H1 (cell line): ENCODE measurements around the gene P3H3.

ENCODE experiments used
- CHD2 ChIP-seq: IDR thresholded peaks from 2 replicates; pipeline ENCODE4 v1.6.1; 2012; ENCODE audit warnings: low read length, improper control_type of control experiment
- EP300 ChIP-seq, 2 experiments: IDR thresholded peaks; 1 replicate in 1 of 2; 2 replicates in 1 of 2; pipeline ENCODE4 v1.6.1; 2011 to 2012; ENCODE audit warnings: low read depth in 2 of 2, low read length in 2 of 2, mild to moderate bottlenecking in 2 of 2, borderline replicate concordance in 1 of 2, inconsistent platforms in 1 of 2, moderate library complexity in 1 of 2
- EZH2 ChIP-seq: fragments of 200-600 bp; sonication (generic); IDR thresholded peaks from 2 replicates; pipeline ENCODE4 v1.7.1; 2012; ENCODE audit warnings: low read depth, mild to moderate bottlenecking, moderate library complexity, low read length, inconsistent platforms; ENCODE audit not compliant: severe bottlenecking
- FOSL1 ChIP-seq: IDR thresholded peaks from 2 replicates; pipeline ENCODE4 v1.6.1; 2011; ENCODE audit warnings: mild to moderate bottlenecking, low read depth, low read length, moderate library complexity; ENCODE audit not compliant: insufficient read depth
- GABPA ChIP-seq: IDR thresholded peaks from 2 replicates; pipeline ENCODE4 v1.6.1; 2011; ENCODE audit warnings: mild to moderate bottlenecking, low read length, moderate library complexity, borderline replicate concordance; ENCODE audit not compliant: insufficient read depth
- KDM5A ChIP-seq: fragments of 200-600 bp; IDR thresholded peaks from 2 replicates; pipeline ENCODE4 v1.7.1; 2012; ENCODE audit warnings: mild to moderate bottlenecking, low read length, inconsistent platforms, mixed read lengths
- RNF2 ChIP-seq: fragments of 200-900, 300-1000 bp; sonication (generic); IDR thresholded peaks from 2 replicates; pipeline ENCODE4 v1.7.1; 2016; ENCODE audit warnings: borderline replicate concordance, low read depth, mild to moderate bottlenecking, antibody characterized with exemption, low read length; ENCODE audit not compliant: poor library complexity, severe bottlenecking; ENCODE audit errors: missing control alignments
- SP1 ChIP-seq: IDR thresholded peaks from 2 replicates; pipeline ENCODE4 v1.6.1; 2011; ENCODE audit warnings: low read depth, low read length
- TBP ChIP-seq: IDR thresholded peaks from 2 replicates; pipeline ENCODE4 v1.6.1; 2011; ENCODE audit warnings: low read depth, low read length, improper control_type of control experiment
- TF ChIP-seq, protein P1 (sequence below), 3 experiments: IDR thresholded peaks; 1 replicate in 2 of 3; 2 replicates in 1 of 3; pipeline versions ENCODE4 v1.5.1 to v1.6.1; 2011; ENCODE audit warnings: low read length in 3 of 3, mild to moderate bottlenecking in 3 of 3, inconsistent platforms in 2 of 3, low read depth in 1 of 3, moderate library complexity in 1 of 3; ENCODE audit not compliant: insufficient read depth in 1 of 3; ENCODE audit errors: control extremely low read depth in 1 of 3
- TF ChIP-seq, protein P2 (sequence below): IDR thresholded peaks from 2 replicates; pipeline ENCODE4 v1.6.1; 2011; ENCODE audit warnings: low read length, improper control_type of control experiment

DNA sequence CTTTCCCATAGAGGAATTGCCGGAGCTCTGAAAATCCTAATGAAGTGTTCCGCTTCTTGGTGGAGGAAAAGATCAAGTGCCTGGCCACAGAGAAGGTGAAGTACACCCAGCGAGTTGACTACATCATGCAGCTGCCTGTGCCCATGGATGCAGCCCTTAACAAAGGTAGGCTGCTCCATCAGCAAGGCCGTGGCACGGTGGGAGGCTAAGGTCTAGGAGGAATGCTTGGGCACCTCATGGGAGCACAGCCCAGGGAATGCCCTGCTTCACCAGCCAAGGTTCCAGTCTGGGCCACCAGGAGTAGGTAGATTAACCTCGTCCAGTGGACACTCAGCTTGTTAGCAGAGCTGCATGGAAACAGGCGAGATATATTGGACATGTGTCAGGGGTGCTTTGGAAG is 32.7 kb downstream of the P3H3 start:
- TF ChIP-seq, protein P1, sequence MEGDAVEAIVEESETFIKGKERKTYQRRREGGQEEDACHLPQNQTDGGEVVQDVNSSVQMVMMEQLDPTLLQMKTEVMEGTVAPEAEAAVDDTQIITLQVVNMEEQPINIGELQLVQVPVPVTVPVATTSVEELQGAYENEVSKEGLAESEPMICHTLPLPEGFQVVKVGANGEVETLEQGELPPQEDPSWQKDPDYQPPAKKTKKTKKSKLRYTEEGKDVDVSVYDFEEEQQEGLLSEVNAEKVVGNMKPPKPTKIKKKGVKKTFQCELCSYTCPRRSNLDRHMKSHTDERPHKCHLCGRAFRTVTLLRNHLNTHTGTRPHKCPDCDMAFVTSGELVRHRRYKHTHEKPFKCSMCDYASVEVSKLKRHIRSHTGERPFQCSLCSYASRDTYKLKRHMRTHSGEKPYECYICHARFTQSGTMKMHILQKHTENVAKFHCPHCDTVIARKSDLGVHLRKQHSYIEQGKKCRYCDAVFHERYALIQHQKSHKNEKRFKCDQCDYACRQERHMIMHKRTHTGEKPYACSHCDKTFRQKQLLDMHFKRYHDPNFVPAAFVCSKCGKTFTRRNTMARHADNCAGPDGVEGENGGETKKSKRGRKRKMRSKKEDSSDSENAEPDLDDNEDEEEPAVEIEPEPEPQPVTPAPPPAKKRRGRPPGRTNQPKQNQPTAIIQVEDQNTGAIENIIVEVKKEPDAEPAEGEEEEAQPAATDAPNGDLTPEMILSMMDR (IDR thresholded peaks at IDR 0.05; ENCODE audit: control extremely low read depth in 1 of 3, insufficient read depth in 1 of 3, low read depth in 1 of 3, low read length in 3 of 3), result no peak
- TF ChIP-seq EZH2 (no peak), GABPA (no peak), FOSL1 (no peak), KDM5A (no peak), SP1 (no peak), EP300 (IDR thresholded peaks at IDR 0.05; ENCODE audit: borderline replicate concordance in 1 of 2, low read depth in 2 of 2, low read length in 2 of 2) (no peak), CHD2 (no peak), RNF2 (no peak), TBP (no peak)
- TF ChIP-seq, protein P2, sequence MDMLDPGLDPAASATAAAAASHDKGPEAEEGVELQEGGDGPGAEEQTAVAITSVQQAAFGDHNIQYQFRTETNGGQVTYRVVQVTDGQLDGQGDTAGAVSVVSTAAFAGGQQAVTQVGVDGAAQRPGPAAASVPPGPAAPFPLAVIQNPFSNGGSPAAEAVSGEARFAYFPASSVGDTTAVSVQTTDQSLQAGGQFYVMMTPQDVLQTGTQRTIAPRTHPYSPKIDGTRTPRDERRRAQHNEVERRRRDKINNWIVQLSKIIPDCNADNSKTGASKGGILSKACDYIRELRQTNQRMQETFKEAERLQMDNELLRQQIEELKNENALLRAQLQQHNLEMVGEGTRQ, result no peak
